WTC11 (cell line): ENCODE measurements around the gene ZFYVE1.

Source experiments
- CTCF ChIP-seq: fragments of 200-600 bp; IDR thresholded peaks from 2 replicates; pipeline ENCODE4 v1.8.0; 2022; ENCODE audit warnings: antibody characterized with exemption
- ESRRA ChIP-seq: sonication (generic); formaldehyde crosslinking; IDR thresholded peaks from 2 replicates; pipeline ENCODE4 v1.8.1; 2022; ENCODE audit warnings: mild to moderate bottlenecking, missing genetic modification reagents, borderline replicate concordance
- GABPB1 ChIP-seq: sonication (generic); formaldehyde crosslinking; IDR thresholded peaks from 2 replicates; pipeline ENCODE4 v1.8.1; 2023; ENCODE audit warnings: mild to moderate bottlenecking, missing genetic modification reagents
- KAT7 ChIP-seq: sonication (generic); formaldehyde crosslinking; IDR thresholded peaks from 2 replicates; pipeline ENCODE4 v1.8.1; 2023; ENCODE audit warnings: missing genetic modification reagents, mild to moderate bottlenecking, borderline replicate concordance
- TP53 ChIP-seq: sonication (generic); formaldehyde crosslinking; IDR thresholded peaks from 2 replicates; pipeline ENCODE4 v1.8.1; 2023; ENCODE audit warnings: mild to moderate bottlenecking, missing genetic modification reagents

- TF ChIP-seq TP53 (CRISPR knock-in tag) (no peak), GABPB1 (CRISPR knock-in tag) (no peak), KAT7 (CRISPR knock-in tag) (no peak), CTCF (no peak), ESRRA (CRISPR knock-in tag) (no peak)
Observed at GRCh38 chr14:72970058-72970630, 56.8 kb downstream of the ZFYVE1 start.
